Activated CD8-positive, alpha-beta memory T cell treated with anti-CD3 and anti-CD28 coated beads for 48 hours (primary cell): Measurements from ENCODE around the gene ATP5F1D.
"Not testable (repeated sequence)": the region's sequence is repeated elsewhere in the genome, so short reads cannot be mapped to it uniquely, and the experiment has no call there.

Experiments used
- DNase-seq, 3 experiments: peaks; one replicate each; pipeline ENCODE4 v3.0.0-alpha.2; 2020; ENCODE audit warnings: low read depth in 2 of 3, low spot score in 2 of 3

ATP5F1D gene

DNA sequence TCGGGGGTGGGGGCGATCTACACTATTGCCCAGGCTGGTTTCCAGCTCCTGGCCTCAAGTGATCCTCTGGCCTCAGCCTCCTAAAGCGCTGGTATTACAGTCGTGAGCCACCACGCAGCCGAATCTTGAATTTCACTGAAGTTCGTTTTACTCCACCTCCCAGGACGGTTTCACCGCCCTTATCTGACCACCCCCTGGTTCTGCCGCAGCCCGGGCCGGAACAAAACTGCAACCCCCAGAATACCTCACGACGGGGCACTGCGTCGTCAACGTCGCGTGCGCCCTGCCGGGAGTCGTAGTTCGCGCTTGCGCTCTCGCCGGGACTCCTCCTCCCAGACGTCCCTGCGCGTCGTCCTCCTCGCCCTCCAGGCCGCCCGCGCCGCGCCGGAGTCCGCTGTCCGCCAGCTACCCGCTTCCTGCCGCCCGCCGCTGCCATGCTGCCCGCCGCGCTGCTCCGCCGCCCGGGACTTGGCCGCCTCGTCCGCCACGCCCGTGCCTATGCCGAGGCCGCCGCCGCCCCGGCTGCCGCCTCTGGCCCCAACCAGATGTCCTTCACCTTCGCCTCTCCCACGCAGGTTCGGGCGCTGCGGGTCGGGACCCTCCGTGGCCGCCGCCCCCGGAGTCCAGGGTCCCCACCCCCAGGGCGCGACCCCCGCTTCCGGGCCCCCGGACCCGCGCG is at the start of gene ATP5F1D:
ATP5F1D (plus strand) TSS at position 335 of the 679 bp plus-strand sequence; CDS start at position 435, 100 bp downstream.
- peak; percentile 77 to 91 (median 90) for DNase-seq

DNA sequence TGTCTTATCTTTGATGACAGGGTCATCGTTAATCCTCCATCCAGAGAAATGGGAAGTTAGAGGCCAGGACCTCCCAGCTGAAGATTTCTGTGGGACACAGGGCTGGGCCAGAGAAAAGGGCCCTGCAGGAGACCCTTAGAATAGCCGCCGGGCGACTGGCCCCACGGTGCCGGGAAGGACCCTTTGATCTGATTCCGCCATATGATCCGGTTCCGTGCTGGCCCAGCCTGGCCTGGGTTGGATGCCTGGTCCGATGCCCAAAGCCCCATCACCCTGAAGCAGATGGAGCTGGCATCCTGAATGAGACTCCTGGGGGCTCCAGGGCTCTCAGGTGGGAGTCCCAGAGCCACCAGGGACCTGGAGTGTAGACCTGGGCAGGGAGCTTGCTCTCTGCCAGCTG is 42.0 kb upstream of the ATP5F1D start:
- DNase-seq, result no peak

DNA sequence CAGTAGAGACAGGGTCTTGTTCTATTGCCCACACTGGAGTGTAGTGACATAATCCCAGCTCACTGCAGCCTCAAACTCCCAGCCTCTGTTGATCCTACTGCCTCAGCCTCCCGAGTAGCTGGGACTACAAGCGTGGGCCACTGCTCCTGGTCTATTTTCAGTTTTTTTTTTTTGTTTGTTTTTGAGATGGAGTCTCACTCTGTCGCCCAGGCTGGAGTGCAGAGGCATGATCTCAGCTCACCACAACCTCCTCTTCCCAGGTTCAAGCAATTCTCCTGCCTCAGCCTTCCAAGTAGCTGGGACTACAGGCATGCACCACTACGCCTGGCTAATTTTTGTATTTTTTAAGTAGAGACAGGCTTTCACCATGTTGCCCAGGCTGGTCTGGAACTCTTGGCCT is 40.9 kb upstream of the ATP5F1D start:
- DNase-seq, result not testable (repeated sequence)

DNA sequence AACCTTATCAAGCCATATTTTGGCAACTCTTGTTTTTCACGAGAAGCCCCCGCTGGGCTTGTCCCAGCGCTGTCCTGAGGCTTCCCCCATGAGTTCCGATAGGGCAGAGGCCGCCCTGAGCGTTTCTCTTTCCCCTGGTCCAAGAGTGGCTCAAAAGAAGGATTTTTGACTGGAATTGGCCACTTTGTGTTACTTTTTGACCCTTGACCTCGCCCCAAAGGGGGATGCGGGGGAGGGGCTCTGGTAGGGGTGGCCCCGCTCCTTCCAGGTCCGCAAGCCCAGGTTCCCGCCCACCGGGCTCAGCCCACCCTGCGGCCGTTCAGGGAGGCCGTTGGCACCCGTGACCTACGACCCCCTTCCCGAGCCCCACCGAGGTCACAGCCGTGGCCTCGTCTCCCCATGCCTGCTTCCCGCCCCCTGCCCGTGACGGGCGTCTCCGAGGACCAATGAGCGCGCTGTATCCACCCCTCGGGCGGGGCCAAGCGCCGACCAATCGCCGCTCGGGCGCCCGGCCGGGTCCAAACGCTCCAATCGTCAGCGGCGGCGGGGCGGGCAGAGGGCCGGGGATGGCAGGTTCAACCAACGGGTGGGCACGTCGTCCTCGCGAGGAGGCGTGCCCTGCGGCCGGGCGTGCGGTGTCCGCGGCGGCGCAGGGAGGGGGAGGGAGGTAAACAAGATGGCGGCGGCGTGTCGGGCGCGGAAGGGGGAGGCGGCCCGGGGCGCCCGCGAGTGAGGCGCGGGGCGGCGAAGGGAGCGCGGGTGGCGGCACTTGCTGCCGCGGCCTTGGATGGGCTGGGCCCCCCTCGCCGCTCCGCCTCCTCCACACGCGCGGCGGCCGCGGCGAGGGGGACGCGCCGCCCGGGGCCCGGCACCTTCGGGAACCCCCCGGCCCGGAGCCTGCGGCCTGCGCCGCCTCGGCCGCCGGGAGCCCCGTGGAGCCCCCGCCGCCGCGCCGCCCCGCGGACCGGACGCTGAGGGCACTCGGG is 36.1 kb upstream of the ATP5F1D start, which contains the start of gene STK11:
STK11 (plus strand) TSS at position 665 of the 986 bp plus-strand sequence. CDS start 1,136 bp downstream, outside the sequence.
- DNase-seq, result peak; percentile 99 to 100 (median 100)

DNA sequence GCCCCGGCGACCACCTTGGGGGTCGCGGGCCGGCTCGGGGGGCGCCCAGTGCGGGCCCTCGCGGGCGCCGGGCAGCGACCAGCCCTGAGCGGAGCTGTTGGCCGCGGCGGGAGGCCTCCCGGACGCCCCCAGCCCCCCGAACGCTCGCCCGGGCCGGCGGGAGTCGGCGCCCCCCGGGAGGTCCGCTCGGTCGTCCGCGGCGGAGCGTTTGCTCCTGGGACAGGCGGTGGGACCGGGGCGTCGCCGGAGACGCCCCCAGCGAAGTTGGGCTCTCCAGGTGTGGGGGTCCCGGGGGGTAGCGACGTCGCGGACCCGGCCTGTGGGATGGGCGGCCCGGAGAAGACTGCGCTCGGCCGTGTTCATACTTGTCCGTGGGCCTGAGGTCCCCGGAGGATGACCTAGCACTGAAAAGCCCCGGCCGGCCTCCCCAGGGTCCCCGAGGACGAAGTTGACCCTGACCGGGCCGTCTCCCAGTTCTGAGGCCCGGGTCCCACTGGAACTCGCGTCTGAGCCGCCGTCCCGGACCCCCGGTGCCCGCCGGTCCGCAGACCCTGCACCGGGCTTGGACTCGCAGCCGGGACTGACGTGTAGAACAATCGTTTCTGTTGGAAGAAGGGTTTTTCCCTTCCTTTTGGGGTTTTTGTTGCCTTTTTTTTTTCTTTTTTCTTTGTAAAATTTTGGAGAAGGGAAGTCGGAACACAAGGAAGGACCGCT is 35.2 kb upstream of the ATP5F1D start:
- no peak for DNase-seq

DNA sequence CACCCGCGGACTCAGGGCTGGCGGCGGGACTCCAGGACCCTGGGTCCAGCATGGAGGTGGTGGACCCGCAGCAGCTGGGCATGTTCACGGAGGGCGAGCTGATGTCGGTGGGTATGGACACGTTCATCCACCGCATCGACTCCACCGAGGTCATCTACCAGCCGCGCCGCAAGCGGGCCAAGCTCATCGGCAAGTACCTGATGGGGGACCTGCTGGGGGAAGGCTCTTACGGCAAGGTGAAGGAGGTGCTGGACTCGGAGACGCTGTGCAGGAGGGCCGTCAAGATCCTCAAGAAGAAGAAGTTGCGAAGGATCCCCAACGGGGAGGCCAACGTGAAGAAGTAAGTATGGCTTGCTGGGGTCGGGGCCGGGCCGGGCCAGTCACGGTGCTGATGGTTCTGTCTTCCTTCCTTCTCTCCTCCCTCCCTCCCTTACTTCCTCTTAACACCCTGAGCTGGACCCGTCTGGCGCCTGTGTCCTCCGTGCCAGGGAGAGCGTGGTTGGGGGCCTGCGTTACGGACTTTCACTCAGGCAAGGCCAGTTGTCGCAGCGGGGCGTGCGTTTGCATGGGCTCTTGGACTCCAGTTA is 34.6 kb upstream of the ATP5F1D start:
- no peak for DNase-seq

DNA sequence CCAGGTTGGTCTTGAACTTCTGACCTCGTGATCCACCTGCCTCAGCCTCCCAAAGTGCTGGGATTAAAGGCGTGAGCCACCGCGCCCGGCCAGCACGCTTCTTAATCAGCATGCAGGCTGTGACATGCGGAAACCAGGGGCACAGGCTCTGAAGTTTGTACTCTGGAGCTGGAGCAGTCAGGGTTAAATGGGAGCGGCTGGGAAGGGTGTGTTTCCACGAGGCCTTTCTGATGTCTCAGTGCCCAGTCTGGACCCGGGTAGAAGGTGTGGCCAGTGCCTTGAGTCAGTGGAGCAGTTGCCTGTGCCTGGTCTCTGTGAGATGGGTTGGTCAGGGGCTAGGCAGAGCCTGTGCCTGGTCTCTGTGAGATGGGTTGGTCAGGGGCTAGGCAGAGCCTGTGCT is 32.7 kb upstream of the ATP5F1D start:
- not testable (repeated sequence) for DNase-seq

DNA sequence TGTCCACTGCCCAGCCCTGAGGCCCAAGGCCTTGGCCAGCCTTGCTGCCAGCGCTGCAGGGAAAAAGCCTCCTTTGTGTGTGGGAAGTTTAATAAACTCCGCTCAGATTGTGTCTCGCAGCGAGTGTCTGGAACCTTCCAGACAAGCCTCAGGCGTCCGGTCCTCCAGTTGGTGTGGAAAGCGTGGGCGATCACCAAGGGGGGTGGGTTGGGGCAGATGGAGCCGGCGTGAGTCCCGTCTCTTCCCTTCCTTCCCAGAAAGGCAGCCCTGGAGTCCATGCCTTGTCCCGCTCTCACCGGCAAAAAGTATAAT is 31.4 kb upstream of the ATP5F1D start:
- no peak for DNase-seq

DNA sequence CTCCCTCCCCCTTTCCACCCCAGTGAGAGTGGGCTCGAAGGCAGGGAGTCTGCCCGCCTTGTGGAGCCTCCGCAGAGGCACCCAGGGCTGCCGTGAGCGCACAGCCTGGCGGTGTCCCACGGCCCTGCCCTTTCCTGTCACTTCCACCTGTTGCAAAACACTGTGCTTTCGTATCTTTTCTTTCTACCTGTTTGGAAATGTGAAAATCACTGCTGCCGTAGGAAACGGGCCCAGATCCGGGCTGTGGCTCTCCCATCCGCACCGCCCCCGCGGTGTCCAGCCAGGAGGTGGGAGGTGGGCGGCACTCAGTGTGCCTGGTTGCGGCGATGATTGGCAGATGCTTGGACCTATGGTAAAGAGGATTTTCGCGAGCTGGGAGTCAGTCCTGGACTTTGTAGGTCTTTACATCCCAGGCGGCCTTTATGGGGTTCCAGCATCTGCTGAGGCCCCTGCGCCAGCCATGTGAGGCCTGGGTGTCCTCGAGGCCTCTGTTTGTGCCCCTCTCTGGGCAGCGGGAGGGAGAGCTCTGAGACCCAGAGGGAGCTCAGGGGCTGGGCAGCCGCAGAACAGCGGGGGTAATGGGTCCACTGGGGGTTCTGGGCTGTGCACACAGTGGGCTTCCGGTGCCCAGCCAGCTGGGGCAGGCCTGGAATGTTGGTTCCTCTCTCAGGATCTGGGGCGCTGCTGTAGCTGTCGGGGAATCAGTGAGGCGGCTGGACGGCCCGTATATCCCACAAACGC is 29.9 kb upstream of the ATP5F1D start:
- no peak for DNase-seq

DNA sequence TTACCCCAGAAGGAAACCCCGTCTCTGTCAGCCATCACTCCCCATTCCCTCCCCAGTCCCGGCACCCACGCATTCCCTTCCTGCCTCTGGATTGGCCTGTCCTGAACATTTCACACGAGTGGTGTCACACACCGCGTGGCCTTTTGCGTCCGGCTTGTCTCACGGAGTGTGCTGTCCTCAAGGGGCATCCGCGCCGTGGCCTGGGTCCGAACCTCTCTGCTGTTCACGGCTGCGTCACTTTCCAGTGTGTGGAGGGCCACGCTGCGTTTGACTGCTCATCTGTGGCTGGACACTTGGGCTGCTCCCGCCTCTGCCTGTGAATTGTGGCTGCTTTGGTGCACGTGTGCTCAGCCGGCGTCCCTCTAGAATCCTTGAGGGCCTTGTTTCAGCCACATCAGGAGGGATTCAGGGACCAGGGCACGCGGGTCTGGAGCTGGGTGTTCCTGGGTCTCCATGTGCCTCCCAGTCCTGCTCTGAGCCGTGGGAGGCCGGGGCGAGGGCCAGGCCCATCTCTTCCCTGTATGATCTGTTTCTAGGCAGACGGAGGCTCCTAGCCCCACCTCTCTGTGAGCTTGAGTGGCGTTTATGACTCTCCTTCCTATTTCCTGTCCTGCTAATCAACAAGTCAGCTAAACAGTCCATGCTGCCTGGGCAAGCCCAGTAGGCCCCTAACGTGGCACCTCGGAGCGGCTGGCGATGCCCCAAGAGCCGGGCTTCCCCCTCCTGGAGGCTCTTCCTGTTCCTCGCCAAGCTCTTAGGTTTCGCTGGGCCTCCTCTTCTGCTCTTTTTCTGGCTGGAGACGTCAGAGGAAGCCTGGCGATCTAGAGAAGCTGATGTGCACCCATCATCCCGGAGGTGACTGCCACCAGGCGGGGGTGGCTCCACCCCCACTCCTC is 27.9 kb upstream of the ATP5F1D start:
- DNase-seq, result no peak

DNA sequence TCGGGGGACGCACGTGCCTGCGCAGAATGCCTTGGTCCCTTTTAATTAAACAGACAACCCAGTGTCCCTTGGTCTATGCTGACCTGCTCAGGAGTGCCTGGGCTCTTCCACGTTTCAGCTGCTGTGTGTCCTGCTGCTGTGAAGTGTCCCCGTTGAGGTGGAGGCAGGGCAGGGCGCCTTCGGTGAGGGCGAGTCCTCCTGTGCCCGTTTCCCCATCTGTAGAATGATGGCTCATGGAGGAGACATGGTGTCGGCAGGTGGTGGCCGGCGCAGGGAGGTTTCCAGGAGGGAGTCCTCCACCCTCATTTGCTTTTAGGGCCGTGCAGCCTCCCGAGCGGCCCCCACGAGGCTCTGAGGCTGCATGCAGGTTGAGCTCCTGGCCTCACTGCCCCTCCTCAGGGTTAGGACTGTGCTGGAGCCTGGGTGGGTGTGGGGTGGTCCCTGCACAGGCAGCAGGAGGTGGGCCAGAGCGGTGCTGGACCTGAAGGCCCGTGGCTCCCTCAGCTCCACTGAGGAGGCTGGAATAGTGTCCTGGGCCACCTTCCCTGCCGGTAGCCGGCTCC is 27.2 kb upstream of the ATP5F1D start:
- DNase-seq, result no peak

DNA sequence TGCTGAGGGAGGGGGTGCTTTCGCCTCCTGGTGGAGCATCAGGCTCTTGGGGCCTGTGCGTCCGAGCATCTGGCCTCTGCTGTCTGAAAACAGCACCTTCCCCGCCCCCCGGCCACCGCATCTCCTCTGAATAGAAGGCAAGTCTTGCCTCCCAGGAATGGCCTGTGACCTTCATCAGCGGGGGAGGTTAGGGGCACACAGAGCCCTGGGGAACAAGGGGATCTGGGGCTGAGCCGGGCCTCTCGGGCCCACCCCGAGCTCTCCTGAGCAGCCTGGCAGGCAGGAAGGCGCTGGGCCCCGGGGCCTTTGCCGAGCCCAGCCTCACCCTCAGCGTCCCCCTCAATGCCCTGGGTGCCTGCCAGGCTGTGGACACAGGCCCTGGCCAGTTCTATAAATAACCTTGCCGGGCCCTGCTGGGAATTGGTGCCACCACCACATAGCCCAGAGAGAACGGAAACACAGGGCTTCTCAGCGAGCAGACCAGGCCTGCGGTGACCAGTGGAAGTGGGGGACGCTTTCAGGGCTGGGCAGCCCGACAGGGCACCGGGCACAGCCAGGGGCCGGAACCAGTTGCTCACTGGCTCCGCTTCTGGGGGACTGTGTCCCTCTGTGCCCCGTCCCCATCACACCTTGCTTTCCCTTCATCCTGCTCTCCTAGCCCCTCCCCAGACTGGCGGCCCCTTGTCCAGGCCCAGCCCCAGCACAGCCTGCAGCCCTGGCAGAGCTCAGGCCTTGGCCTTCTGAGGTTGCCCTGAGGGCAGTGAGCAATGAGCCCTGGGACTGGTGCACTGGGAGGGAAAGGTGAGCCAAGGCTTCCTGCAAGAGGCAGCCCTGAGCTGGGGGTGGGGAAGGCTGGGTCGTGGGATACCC is 26.5 kb upstream of the ATP5F1D start:
- DNase-seq, result no peak

DNA sequence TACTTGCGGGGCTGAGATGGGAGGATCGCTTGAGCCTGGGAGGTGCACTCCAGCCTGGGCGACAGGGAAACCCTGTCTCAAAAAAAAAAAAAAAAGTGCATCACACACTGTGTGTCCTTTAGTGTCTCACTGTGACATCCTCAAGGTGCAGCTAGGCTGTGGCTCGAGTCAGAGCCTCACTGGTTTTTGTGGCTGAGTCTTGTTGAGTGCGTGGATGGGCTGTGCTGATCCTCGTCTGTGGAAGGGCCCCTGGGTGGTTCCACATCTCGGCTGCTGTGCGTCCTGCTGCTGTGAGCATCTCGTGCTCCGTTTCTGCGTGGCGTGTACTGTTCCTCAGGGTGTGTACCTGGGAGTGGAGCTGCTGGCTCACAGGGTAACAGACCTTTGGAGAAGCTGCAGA is 24.8 kb upstream of the ATP5F1D start:
- no peak for DNase-seq

DNA sequence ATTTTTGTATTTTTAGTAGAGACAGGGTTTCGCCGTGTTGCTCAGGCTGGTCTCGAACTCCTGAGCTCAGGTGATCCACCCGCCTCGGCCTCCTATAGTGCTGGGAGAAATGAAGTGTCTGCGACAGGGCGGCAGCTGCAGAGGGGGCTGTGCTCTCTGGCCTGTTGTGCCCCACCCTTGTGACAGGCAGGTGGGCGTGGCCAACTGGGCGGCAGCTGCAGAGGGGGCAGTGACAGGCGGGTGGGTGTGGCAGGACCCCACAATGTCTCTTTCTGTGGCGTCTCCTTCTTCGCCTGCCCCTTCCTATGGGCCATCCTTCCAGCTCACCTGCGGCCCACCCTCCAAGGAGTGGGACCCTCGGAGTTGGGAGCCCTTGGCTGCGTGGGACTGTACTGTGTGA is 24.2 kb upstream of the ATP5F1D start:
- DNase-seq, result no peak

DNA sequence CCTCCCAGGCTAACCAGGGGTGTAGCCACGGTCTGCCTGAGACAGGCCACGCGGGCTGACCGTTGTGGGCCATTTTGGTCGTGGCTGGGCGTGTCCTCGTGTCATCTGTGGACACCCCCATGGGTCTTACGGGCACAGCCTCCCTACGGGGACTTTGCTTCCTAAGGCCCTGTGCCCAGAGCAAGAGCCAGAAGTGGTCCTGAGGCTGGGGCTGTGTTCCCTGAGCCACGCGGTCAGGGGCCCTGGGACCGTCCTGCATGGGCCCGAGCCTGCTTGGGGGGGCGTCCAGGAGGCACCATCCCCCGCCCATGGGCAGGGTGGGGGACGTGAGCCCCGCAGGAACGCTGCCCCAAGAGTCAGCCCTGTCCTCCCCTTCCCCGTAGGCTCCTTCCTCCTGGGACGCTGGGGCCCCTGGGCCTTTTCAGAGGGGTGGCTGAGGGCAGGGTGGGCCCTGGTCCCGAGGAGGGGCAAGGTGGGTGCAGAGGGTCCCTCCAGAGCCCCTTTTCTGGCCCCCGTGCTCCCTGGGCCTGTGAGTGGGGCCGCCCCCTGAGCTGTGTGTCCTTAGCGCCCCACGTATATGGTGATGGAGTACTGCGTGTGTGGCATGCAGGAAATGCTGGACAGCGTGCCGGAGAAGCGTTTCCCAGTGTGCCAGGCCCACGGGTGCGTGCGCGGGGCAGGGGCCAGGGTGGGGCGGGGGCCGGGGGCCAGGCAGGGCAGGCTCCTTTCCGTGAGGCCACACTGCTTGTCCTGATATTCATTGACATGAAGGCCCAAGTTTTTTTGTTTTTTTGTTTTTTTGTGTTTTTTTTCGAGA is 22.6 kb upstream of the ATP5F1D start:
- no peak for DNase-seq

DNA sequence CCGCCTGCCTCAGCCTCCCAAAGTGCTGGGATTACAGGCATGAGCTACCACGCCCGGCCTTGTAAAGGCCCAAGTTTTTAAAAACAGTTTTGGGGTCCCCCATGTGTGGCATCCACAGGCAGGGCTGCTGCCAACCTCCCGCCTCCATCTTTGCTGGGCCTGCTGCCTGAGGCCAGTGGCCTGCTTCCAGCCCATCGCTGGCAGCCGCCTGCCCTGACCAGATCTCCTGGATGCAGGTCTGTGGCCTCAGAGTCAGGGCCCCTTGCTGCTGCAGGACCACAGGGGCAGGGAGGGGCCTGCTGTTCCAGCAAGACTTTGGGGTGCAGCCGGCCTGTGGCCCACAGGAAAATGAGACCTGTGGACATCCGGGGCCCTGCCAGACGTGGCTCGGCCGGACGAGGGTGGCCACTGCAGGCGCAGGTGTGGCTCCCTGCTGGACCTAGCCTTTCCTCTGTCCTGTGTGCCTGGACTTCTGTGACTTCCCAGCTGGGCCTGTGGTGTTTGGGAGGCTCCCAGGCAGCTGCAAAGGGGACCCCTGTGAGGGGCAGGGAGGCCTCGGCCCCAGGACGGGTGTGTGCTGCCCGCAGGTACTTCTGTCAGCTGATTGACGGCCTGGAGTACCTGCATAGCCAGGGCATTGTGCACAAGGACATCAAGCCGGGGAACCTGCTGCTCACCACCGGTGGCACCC is 21.6 kb upstream of the ATP5F1D start:
- no peak for DNase-seq

DNA sequence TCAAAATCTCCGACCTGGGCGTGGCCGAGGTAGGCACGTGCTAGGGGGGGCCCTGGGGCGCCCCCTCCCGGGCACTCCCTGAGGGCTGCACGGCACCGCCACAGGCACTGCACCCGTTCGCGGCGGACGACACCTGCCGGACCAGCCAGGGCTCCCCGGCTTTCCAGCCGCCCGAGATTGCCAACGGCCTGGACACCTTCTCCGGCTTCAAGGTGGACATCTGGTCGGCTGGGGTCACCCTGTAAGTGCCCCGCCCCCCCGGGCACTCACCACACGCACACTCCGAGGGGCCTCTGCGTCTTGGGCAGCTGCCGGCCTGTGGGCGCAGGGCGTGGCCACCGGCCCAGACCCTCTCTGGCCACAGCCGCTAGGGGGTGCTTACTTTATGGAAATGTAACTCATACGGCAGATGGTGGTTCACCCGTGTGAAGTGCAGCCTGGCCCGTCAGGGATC is 21.0 kb upstream of the ATP5F1D start:
- no peak for DNase-seq
